ENCODE results near the gene FBP1. TPM values are rescaled to one million over a fixed set of nuclear protein-coding genes. Genes with fewer than 3 reads are reported as not detected.
"Not testable (repeated sequence)": the region's sequence is repeated elsewhere in the genome, so short reads cannot be mapped to it uniquely, and the experiment has no call there.

FBP1 gene
- total RNA-seq, 1 experiment from 2014 or later = 2.3 TPM

- no peaks in the 10 kb centered on the region for H3K9me3 ChIP-seq
- TF ChIP-seq, protein P1, sequence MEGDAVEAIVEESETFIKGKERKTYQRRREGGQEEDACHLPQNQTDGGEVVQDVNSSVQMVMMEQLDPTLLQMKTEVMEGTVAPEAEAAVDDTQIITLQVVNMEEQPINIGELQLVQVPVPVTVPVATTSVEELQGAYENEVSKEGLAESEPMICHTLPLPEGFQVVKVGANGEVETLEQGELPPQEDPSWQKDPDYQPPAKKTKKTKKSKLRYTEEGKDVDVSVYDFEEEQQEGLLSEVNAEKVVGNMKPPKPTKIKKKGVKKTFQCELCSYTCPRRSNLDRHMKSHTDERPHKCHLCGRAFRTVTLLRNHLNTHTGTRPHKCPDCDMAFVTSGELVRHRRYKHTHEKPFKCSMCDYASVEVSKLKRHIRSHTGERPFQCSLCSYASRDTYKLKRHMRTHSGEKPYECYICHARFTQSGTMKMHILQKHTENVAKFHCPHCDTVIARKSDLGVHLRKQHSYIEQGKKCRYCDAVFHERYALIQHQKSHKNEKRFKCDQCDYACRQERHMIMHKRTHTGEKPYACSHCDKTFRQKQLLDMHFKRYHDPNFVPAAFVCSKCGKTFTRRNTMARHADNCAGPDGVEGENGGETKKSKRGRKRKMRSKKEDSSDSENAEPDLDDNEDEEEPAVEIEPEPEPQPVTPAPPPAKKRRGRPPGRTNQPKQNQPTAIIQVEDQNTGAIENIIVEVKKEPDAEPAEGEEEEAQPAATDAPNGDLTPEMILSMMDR (IDR thresholded peaks at IDR 0.05; ENCODE audit: insufficient read depth in 1 of 2, low read depth in 1 of 2, low read length in 1 of 2, severe bottlenecking in 1 of 2, unreplicated experiment in 1 of 2) = no peak
- Mint-ChIP-seq H3K36me3 (ENCODE audit: insufficient read depth, unreplicated experiment) (peaks cover 10% of the 10 kb centered on the region), H3K27ac (ENCODE audit: unreplicated experiment) (no peak overlapping the region), H3K27me3 (ENCODE audit: insufficient read depth, unreplicated experiment) (peaks cover 9% of the 10 kb centered on the region), H3K9me3 (ENCODE audit: unreplicated experiment) (no peaks in the 10 kb centered on the region), H3K4me1 (ENCODE audit: low read depth, unreplicated experiment) (no peaks in the 10 kb centered on the region), H3K4me3 (ENCODE audit: unreplicated experiment) (no peak overlapping the region)
- CTCF ChIA-PET = no interaction called here
- no peak for DNase-seq
- H3K4me3 ChIP-seq (ENCODE audit: low read depth, low read length) = no peak overlapping the region
- no peaks in the 10 kb centered on the region for H3K4me1 ChIP-seq
- no peaks in the 10 kb centered on the region for H3K27me3 ChIP-seq (replicated peaks; ENCODE audit: control insufficient read depth, insufficient read depth, low read length)
- no TSS peak for BruUV-seq (replicated peaks)
- H3K36me3 ChIP-seq (ENCODE audit: control insufficient read depth, insufficient read depth, low read length) = no peaks in the 10 kb centered on the region
- intact Hi-C loops (cut with micrococcal nuclease; ENCODE audit: unreplicated experiment) = no loop called here
- POLR2A ChIA-PET = no interaction called here
These were observed 70.9 kb downstream of the FBP1 start for GRCh38 chr9:94568250-94568889.

GRCh38 chr9:94567271-94567670, 72.0 kb downstream of the FBP1 start:
- CTCF ChIA-PET = no interaction called here
- no peak for DNase-seq
- no peaks in the 10 kb centered on the region for H3K9me3 Mint-ChIP-seq (ENCODE audit: unreplicated experiment)
- Histone ChIP-seq H3K4me3 (ENCODE audit: low read depth, low read length) (no peak overlapping the region), H3K27me3 (replicated peaks; ENCODE audit: control insufficient read depth, insufficient read depth, low read length) (no peaks in the 10 kb centered on the region), H3K9me3 (no peaks in the 10 kb centered on the region), H3K36me3 (ENCODE audit: control insufficient read depth, insufficient read depth, low read length) (no peaks in the 10 kb centered on the region), H3K4me1 (no peaks in the 10 kb centered on the region)
- BruUV-seq (replicated peaks) = no TSS peak
- POLR2A ChIA-PET = no interaction called here
- TF ChIP-seq, protein P1 (IDR thresholded peaks at IDR 0.05; ENCODE audit: insufficient read depth in 1 of 2, low read depth in 1 of 2, low read length in 1 of 2, severe bottlenecking in 1 of 2, unreplicated experiment in 1 of 2) = no peak
- H3K36me3 Mint-ChIP-seq (ENCODE audit: insufficient read depth, unreplicated experiment) = peaks cover 11% of the 10 kb centered on the region
- no peak overlapping the region for H3K4me3 Mint-ChIP-seq (ENCODE audit: unreplicated experiment)
- intact Hi-C loops (cut with micrococcal nuclease; ENCODE audit: unreplicated experiment) = no loop called here
- H3K27me3 Mint-ChIP-seq (ENCODE audit: insufficient read depth, unreplicated experiment) = peaks cover 3% of the 10 kb centered on the region
- H3K4me1 Mint-ChIP-seq (ENCODE audit: low read depth, unreplicated experiment) = no peaks in the 10 kb centered on the region
- H3K27ac Mint-ChIP-seq (ENCODE audit: unreplicated experiment) = no peak overlapping the region

DNA sequence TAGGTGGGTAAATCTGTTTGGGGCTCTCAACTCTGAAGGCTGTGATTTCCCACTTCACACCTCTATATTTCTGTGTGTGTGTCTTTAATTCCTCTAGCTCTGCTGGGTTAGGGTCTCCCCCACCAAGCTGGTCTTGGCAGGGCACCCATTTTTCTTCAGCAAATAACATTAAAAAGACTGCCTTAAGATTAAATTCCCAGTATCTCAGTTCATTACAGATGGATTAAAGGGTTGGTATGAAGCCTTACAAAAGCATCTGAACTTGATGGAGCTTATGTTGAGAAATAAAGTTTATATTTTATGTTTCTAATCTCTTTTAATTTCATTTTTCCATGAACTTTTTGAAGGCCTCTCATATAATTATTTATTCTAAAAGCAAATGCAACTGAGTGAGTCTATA, 72.8 kb downstream of the FBP1 start:
- TF ChIP-seq, protein P1 (IDR thresholded peaks at IDR 0.05; ENCODE audit: insufficient read depth in 1 of 2, low read depth in 1 of 2, low read length in 1 of 2, severe bottlenecking in 1 of 2, unreplicated experiment in 1 of 2) = no peak
- Histone ChIP-seq H3K9me3 (no peaks in the 10 kb centered on the region), H3K27me3 (replicated peaks; ENCODE audit: control insufficient read depth, insufficient read depth, low read length) (no peaks in the 10 kb centered on the region), H3K36me3 (ENCODE audit: control insufficient read depth, insufficient read depth, low read length) (no peaks in the 10 kb centered on the region), H3K4me1 (no peaks in the 10 kb centered on the region), H3K4me3 (ENCODE audit: low read depth, low read length) (no peak overlapping the region)
- CTCF ChIA-PET = no interaction called here
- H3K36me3 Mint-ChIP-seq (ENCODE audit: insufficient read depth, unreplicated experiment) = peaks cover 12% of the 10 kb centered on the region
- no peaks in the 10 kb centered on the region for H3K27me3 Mint-ChIP-seq (ENCODE audit: insufficient read depth, unreplicated experiment)
- H3K27ac Mint-ChIP-seq (ENCODE audit: unreplicated experiment) = no peak overlapping the region
- BruUV-seq (replicated peaks) = no TSS peak
- H3K9me3 Mint-ChIP-seq (ENCODE audit: unreplicated experiment) = no peaks in the 10 kb centered on the region
- H3K4me3 Mint-ChIP-seq (ENCODE audit: unreplicated experiment) = no peak overlapping the region
- H3K4me1 Mint-ChIP-seq (ENCODE audit: low read depth, unreplicated experiment) = no peaks in the 10 kb centered on the region
- intact Hi-C loops (cut with micrococcal nuclease; ENCODE audit: unreplicated experiment) = no loop called here
- POLR2A ChIA-PET = no interaction called here
- DNase-seq = no peak

DNA sequence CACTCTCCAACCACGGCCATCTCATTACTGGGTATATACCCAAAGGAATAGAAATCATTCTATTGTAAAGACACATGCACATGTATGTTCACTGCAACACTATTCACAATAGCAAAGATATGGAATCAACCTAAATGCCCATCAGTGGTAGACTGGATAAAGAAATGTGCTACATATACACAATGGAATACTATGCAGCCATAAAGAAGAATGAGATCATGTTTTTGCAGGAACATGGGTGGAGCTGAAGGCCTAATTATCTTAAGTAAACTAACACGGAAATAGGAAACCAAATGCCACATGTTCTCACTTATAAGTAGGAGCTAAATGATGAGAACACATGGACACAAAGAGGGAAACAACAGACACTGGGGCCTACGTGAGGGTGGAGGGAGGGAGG, 75.0 kb downstream of the FBP1 start:
- H3K27me3 ChIP-seq (replicated peaks; ENCODE audit: control insufficient read depth, insufficient read depth, low read length); H3K9me3 ChIP-seq; POLR2A ChIA-PET; DNase-seq; H3K27ac Mint-ChIP-seq (ENCODE audit: unreplicated experiment); BruUV-seq (replicated peaks); H3K36me3 ChIP-seq (ENCODE audit: control insufficient read depth, insufficient read depth, low read length); H3K27me3 Mint-ChIP-seq (ENCODE audit: insufficient read depth, unreplicated experiment); CTCF ChIA-PET; intact Hi-C loops (cut with micrococcal nuclease; ENCODE audit: unreplicated experiment); H3K4me1 Mint-ChIP-seq (ENCODE audit: low read depth, unreplicated experiment); H3K4me3 ChIP-seq (ENCODE audit: low read depth, low read length); H3K4me3 Mint-ChIP-seq (ENCODE audit: unreplicated experiment); H3K4me1 ChIP-seq; H3K9me3 Mint-ChIP-seq (ENCODE audit: unreplicated experiment): not testable (repeated sequence)
- peaks cover 12% of the 10 kb centered on the region for H3K36me3 Mint-ChIP-seq (ENCODE audit: insufficient read depth, unreplicated experiment)
